Osteocyte (in vitro differentiated cells): ENCODE results near the gene CLEC4M. TPM values are rescaled to one million over a fixed set of nuclear protein-coding genes. Genes with fewer than 3 reads are reported as not detected.

Source experiments
- DNase-seq: peaks from one replicate; pipeline ENCODE4 v3.0.0; 2021; ENCODE audit warnings: mixed read lengths; ENCODE audit not compliant: unreplicated experiment; ENCODE audit errors: extremely low spot score
- H3K27ac Mint-ChIP-seq: one replicate; pipeline ENCODE4 v1.8.0; 2021; ENCODE audit warnings: mild to moderate bottlenecking, mixed read lengths; ENCODE audit not compliant: unreplicated experiment
- H3K27me3 Mint-ChIP-seq: one replicate; pipeline ENCODE4 v1.8.0; 2021; ENCODE audit warnings: mixed read lengths; ENCODE audit not compliant: unreplicated experiment
- H3K36me3 Mint-ChIP-seq: one replicate; pipeline ENCODE4 v1.8.0; 2021; ENCODE audit warnings: mixed read lengths; ENCODE audit not compliant: unreplicated experiment
- H3K4me1 Mint-ChIP-seq: one replicate; pipeline ENCODE4 v1.8.0; 2021; ENCODE audit warnings: mixed read lengths; ENCODE audit not compliant: unreplicated experiment
- H3K4me3 Mint-ChIP-seq: one replicate; pipeline ENCODE4 v1.8.0; 2021; ENCODE audit warnings: mild to moderate bottlenecking, moderate library complexity, mixed read lengths; ENCODE audit not compliant: unreplicated experiment
- H3K9me3 Mint-ChIP-seq: one replicate; pipeline ENCODE4 v1.8.0; 2021; ENCODE audit warnings: mixed read lengths; ENCODE audit not compliant: unreplicated experiment
- total RNA-seq: library from RNA; stranded (reverse); gene quantifications from 2 replicates; pipeline ENCODE4 v1.2.1, GENCODE V29; 2021
- TF ChIP-seq, protein P1 (sequence below): fragments of 200-600 bp; sonication (generic); IDR thresholded peaks from 2 replicates; pipeline ENCODE4 v1.5.0; 2021; ENCODE audit warnings: antibody characterized with exemption, mild to moderate bottlenecking, moderate library complexity

CLEC4M gene
- total RNA-seq, 1 donor from 2014 or later: not detected

- H3K4me3 Mint-ChIP-seq: no peak overlapping the region
- DNase-seq: no peak
- H3K36me3 Mint-ChIP-seq: no peaks in the 10 kb centered on the region
- H3K27me3 Mint-ChIP-seq: peaks cover 22% of the 10 kb centered on the region
- no peaks in the 10 kb centered on the region for H3K9me3 Mint-ChIP-seq
- no peak overlapping the region for H3K27ac Mint-ChIP-seq
- H3K4me1 Mint-ChIP-seq: no peaks in the 10 kb centered on the region
- TF ChIP-seq, protein P1, sequence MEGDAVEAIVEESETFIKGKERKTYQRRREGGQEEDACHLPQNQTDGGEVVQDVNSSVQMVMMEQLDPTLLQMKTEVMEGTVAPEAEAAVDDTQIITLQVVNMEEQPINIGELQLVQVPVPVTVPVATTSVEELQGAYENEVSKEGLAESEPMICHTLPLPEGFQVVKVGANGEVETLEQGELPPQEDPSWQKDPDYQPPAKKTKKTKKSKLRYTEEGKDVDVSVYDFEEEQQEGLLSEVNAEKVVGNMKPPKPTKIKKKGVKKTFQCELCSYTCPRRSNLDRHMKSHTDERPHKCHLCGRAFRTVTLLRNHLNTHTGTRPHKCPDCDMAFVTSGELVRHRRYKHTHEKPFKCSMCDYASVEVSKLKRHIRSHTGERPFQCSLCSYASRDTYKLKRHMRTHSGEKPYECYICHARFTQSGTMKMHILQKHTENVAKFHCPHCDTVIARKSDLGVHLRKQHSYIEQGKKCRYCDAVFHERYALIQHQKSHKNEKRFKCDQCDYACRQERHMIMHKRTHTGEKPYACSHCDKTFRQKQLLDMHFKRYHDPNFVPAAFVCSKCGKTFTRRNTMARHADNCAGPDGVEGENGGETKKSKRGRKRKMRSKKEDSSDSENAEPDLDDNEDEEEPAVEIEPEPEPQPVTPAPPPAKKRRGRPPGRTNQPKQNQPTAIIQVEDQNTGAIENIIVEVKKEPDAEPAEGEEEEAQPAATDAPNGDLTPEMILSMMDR: no peak
Observed at GRCh38 chr19:7740682-7741054, 22.4 kb upstream of the CLEC4M start.

GRCh38 chr19:7742575-7742974 is 20.5 kb upstream of the CLEC4M start:
- Mint-ChIP-seq H3K4me3 (no peak overlapping the region), H3K27me3 (peaks cover 18% of the 10 kb centered on the region), H3K4me1 (no peaks in the 10 kb centered on the region), H3K36me3 (no peaks in the 10 kb centered on the region), H3K9me3 (no peaks in the 10 kb centered on the region), H3K27ac (no peak overlapping the region)
- TF ChIP-seq, protein P1: no peak
- no peak for DNase-seq

- Mint-ChIP-seq H3K4me3 (no peak overlapping the region), H3K27me3 (peaks cover 18% of the 10 kb centered on the region), H3K9me3 (no peaks in the 10 kb centered on the region), H3K4me1 (no peaks in the 10 kb centered on the region), H3K27ac (no peak overlapping the region), H3K36me3 (no peaks in the 10 kb centered on the region)
- no peak for DNase-seq
- TF ChIP-seq, protein P1: no peak
Observed at GRCh38 chr19:7742991-7743390, 20.1 kb upstream of the CLEC4M start.

DNA sequence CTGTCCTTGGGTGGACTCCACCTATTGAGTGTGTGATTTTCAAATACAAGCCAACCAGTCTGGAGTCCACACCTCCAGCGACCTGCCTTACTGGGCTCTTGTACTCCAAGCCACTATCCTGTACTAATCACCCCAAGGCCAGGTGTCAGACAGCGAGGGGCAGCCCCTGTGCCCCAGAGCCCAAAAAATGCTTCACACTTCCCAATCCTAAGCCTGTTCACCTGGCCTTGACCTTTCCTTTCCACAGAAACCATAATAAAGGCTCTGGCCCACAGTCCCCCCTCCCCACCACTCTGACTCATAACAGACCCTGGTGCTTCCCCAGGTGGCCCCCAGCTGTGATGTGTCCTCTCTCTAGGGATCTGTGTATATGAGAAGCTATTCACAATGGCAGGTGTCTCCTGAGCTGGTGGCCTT is 19.6 kb upstream of the CLEC4M start:
- Mint-ChIP-seq H3K27ac (no peak overlapping the region), H3K27me3 (peaks cover 18% of the 10 kb centered on the region), H3K4me1 (no peaks in the 10 kb centered on the region), H3K36me3 (no peaks in the 10 kb centered on the region), H3K9me3 (no peaks in the 10 kb centered on the region), H3K4me3 (no peak overlapping the region)
- no peak for DNase-seq
- TF ChIP-seq, protein P1: no peak

GRCh38 chr19:7744199-7744786 is 18.8 kb upstream of the CLEC4M start:
- no peaks in the 10 kb centered on the region for H3K4me1 Mint-ChIP-seq
- H3K36me3 Mint-ChIP-seq: no peaks in the 10 kb centered on the region
- peaks cover 18% of the 10 kb centered on the region for H3K27me3 Mint-ChIP-seq
- no peak overlapping the region for H3K4me3 Mint-ChIP-seq
- no peaks in the 10 kb centered on the region for H3K9me3 Mint-ChIP-seq
- DNase-seq: no peak
- TF ChIP-seq, protein P1: no peak
- H3K27ac Mint-ChIP-seq: no peak overlapping the region
